HUDEP-2 (cell line): Measurements from ENCODE around the gene DENND2A.
"Not testable (repeated sequence)": the region's sequence is repeated elsewhere in the genome, so short reads cannot be mapped to it uniquely, and the experiment has no call there.

Experiments used
- DNase-seq, 76 experiments: peaks; one replicate each; lab custom pipeline; 2025; ENCODE audit not compliant: unreplicated experiment in 76 of 76; lab: John Stamatoyannopoulos, UW

DENND2A gene

GRCh38 chr7:140623980-140624379 is 16.6 kb downstream of the DENND2A start:
- DNase-seq: no peak

- no peak for DNase-seq
These were observed 19.1 kb downstream of the DENND2A start for GRCh38 chr7:140621401-140622021.

DNA sequence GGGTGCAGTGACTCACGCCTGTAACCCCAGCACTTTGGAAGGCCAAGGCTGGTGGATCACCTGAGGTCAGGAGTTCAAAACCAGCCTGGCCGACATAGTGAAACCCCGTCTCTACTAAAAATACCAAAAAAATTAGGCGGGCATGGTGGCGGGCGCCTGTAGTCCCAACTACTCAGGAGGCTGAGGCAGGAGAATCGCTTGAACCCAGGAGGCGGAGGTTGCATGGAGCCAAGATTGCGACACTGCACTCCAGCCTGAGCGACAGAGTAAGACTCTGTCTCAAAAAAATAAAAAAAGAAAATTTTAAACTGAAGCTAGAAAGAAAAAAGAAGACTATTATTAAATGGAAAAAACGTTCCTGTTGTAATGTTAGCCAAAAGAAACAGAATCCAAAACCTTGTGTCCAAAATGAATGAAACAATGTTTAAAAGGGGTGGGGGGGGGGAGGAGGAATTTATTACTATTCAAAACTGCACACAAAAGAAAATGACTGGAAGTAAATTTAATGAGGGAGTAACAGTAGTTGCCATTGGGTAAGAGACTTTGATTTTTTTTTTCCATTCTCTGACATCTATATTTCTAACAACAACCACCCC is 20.6 kb downstream of the DENND2A start:
- not testable (repeated sequence) for DNase-seq

DNA sequence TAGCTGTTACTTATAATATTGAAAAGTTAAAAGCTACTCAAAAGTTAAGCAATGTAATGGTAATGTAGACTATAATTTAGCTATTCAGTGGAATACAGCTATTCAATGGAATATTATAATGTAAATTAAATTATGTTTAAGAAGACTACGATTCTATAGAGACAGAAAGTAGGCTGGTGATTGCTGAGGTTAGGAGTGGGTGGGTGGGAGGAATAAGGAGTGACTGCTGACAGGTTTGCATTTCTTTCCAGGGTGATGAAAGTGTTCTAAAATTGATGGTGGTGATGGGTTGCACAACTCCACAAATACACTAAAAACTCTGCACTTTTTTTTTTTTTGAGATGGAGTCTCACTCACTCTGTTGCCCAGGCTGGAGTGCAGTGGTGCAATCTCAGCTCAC is 21.4 kb downstream of the DENND2A start:
- DNase-seq: no peak

GRCh38 chr7:140618306-140618705 is 22.3 kb downstream of the DENND2A start:
- DNase-seq: no peak

DNA sequence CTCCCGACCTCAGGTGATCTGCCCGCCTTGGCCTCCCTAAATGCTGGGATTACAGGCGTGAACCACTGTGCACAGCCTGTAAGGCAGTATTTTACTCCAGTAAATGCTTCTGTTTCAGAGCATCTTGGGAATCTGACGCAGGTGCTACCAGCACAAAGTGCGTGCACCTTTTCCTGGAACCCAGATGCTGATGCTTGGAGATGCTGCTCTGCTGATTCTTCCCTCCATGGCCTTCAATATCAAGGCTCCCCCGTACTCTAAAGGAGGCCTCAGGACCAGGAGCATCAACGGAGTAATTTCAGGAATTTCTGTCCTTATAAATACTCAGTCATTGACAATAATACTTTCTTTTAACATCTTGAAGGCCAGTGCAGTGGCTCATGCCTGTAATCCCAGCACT is 23.5 kb downstream of the DENND2A start:
- DNase-seq: no peak

DNA sequence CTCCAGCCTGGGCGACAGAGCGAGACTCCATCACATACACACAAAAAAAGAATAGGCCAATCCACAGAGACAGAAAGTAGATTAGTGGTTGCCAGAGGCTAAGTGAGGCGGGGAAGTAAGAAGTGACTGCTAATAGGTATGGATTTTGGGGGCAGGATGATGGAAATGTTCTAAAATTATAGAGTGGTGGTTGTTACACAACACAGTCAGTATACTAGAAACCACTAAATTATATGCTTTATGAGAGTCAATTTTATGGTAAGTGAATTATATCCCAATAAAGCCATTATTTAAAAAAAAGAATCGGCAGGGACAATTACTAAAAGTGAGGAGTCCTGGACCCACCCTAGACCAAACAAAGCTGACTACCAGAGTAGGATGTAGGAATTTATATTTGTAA is 24.3 kb downstream of the DENND2A start:
- DNase-seq: no peak

DNA sequence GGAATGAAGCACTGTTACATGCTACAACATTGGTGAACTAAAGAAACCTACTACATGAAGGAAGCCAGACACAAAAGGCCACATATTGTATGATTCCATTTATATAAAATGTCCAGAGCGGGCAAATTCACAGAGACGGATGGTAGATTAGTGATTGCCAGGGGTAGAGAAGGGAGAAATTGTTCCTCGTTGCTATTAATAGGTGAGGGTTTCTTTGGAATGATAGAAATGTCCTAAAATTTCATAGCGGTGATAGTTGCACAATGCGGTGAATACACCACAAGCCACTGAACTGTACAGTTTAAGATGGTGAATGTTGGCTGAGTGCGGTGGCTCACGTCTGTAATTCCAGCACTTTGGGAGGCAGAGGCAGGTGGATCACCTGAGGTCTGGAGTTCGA is 29.0 kb downstream of the DENND2A start:
- no peak for DNase-seq

DNA sequence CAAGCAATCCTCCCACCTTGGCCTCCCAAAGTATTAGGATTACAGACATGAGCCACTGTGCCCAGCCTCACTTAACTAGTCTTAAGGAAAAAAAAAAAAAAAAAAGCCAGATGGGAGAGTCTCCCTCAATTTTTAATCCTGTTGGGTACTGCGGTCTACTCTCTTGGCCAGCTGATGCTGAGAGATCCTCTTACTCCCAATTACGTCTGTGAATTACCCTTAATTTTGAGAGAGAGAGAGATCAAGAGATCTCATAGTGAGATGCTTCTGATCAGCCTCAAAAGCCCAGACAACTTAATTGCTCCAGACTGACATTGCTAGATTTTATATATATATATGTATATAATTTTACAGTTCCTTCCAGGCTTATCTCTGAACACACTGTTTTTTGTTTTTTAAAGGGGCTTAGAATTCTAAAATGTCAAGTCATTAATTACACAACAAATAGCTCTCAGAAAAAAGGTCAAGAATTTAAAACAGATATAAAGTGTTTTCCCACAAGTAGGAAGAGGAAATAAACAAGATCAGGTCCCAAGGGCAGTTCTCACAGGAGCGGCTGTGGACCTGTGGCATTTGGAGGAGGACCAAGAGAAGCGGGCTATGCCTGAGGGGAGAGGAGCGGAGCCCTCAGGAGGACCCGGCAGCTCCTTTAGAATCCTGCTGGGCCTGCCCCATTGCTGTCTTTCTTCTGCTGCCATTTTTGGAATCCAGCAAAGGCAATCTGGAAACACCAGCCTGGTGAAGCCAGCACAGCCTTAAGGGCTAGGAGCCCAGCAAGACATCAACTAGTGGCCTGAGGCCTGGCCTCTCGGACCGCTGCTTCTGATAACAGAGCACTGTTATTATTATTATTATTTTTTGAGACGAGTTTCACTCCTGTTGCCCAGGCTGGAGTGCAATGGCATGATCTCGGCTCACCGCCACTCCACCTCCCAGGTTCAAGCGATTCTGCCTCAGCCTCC is 30.1 kb downstream of the DENND2A start:
- no peak for DNase-seq

GRCh38 chr7:140609646-140610045 is 31.0 kb downstream of the DENND2A start:
- DNase-seq: no peak

DNA sequence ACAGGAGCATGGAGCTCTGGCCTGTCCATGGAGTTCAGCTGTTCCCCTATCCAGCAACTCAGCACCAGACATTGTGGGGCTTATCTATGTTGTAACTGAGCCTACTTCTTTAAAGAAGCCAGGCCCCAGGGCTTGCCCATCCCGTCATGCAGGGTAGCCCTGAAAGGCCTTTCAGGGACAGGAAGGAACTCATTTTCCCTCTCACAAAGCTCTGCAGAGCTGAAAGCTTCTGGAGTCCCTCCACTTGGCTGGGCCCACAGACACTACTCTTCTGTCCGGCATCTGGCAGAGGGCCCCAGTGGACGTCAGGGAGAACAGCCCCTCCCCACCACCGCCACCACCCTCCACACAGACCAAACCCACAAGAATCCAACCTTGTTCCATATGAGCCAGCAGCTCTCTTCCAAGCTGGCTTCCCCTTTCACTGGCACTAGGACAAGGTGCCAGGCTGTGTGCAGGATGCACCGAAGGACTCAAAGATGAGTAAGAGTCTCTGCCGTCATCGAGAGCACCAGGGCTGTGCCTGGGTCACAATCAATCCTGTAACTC is 33.1 kb downstream of the DENND2A start:
- DNase-seq: no peak

- no peak for DNase-seq
These were observed 35.3 kb downstream of the DENND2A start for GRCh38 chr7:140605337-140605736.

DNA sequence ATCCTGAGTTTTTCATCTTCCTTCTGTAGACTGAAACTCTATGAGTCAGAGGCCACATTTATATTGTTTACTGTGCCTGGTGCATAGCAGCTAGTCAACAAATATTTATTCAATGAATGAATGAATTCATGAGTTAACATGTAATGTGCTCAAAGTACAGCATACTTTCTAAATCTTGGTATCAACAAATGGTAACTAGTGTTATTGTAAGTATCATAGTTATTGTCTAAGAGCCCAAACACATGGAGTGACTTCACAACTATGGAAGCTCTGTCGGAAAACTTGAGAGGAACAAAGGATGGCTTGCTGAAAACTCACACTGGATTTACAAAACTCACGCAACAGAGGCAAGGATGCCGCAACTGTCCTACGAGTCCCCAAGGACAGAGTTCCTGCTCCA is 35.9 kb downstream of the DENND2A start:
- no peak for DNase-seq

- DNase-seq: no peak
These were observed 36.5 kb downstream of the DENND2A start for GRCh38 chr7:140604076-140604475.

- no peak for DNase-seq
These were observed 38.9 kb downstream of the DENND2A start for GRCh38 chr7:140601566-140602174.

GRCh38 chr7:140600341-140600740 is 40.3 kb downstream of the DENND2A start:
- no peak for DNase-seq

- no peak for DNase-seq
These were observed 43.1 kb downstream of the DENND2A start for GRCh38 chr7:140597428-140597949.

DNA sequence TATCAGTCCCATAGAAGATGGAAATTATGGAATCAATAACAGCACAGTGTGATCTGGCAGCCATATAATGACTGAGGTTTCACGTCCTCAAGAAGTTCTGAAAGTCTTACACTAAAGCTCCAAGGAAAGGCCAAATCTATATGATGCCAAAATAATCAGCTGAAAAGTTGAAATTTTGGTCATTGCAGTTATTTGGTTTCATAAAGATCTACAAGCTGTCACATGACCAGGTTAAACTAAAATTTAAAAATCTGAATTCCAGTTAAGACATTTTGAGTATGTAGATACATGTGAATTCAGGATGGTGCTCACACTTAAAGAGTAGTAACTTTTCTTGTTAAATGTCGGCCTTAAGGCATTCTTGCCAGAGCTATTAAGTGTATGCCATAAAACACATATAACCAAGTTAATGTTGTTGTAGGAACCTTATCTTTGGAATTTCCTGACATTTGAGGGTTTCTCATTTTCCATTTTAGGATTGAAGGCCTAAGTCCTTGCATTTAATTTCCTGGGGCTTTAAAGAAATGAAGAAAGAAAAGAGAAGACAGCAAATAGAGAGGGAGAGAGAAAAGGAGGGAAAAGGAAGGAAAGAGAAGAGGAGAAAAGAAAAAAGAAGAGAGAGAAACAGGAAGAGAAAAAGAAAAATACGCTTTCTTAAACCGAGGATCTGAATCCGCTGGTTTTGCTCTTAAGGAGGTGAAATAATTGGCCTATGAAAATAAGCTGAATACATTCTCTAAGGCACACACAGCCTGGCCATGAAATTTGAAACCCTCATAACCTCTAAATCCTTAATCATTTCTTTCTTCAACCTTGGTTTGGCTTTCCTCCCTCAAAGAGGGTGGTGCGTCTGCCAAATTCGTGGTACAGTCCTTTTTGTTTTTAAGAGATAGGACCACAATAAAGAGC is 43.8 kb downstream of the DENND2A start:
- DNase-seq: no peak

GRCh38 chr7:140595468-140596092 is 45.0 kb downstream of the DENND2A start:
- no peak for DNase-seq
